Stimulated activated CD8-positive, alpha-beta memory T cell treated with anti-CD3 and anti-CD28 coated beads, Interleukin-7, amount 100 ng/mL, for 4 hours (primary cell): ENCODE measurements around the gene ITGA1.
"Not testable (repeated sequence)": the region's sequence is repeated elsewhere in the genome, so short reads cannot be mapped to it uniquely, and the experiment has no call there.

ENCODE experiments used
- DNase-seq, 2 donors: peaks; one replicate each; pipeline ENCODE4 v3.0.0-alpha.2; 2020; ENCODE audit warnings: low read depth in 2 of 2

ITGA1 gene

GRCh38 chr5:52956014-52956413 is 168.3 kb downstream of the ITGA1 start:
- DNase-seq, result no peak

- DNase-seq, result no peak
These were observed 169.4 kb downstream of the ITGA1 start for GRCh38 chr5:52956915-52957747.

GRCh38 chr5:52961274-52961681 is 173.6 kb downstream of the ITGA1 start:
- no peak for DNase-seq

GRCh38 chr5:52963636-52964035 is 175.9 kb downstream of the ITGA1 start:
- no peak for DNase-seq

- no peak for DNase-seq
These were observed 176.4 kb downstream of the ITGA1 start for GRCh38 chr5:52964138-52964537.

- not testable (repeated sequence) for DNase-seq
These were observed 188.4 kb downstream of the ITGA1 start for GRCh38 chr5:52976157-52976556.

GRCh38 chr5:52977264-52977897 is 189.7 kb downstream of the ITGA1 start:
- no peak for DNase-seq

GRCh38 chr5:52981507-52981906 is 193.8 kb downstream of the ITGA1 start:
- no peak for DNase-seq

- DNase-seq, result no peak
These were observed 196.3 kb downstream of the ITGA1 start for GRCh38 chr5:52983731-52984636.

- no peak for DNase-seq
These were observed 197.6 kb downstream of the ITGA1 start for GRCh38 chr5:52985306-52985705.

GRCh38 chr5:52987711-52988331 is 200.1 kb downstream of the ITGA1 start:
- DNase-seq, result no peak

GRCh38 chr5:52988335-52989024 is 200.8 kb downstream of the ITGA1 start:
- no peak for DNase-seq

GRCh38 chr5:52989025-52989780 is 201.5 kb downstream of the ITGA1 start, which contains the start of gene ITGA2:
Gene ITGA2 (plus strand): TSS chr5:52989352. CDS start chr5:52989469, 117 bp downstream.
- DNase-seq, result peak in 1 of 2 donors; percentile 3

- DNase-seq, result no peak
These were observed 202.2 kb downstream of the ITGA1 start for GRCh38 chr5:52989781-52990527.

- no peak for DNase-seq
These were observed 202.8 kb downstream of the ITGA1 start for GRCh38 chr5:52990528-52990925.

GRCh38 chr5:52993367-52993766 is 205.7 kb downstream of the ITGA1 start:
- DNase-seq, result no peak

GRCh38 chr5:52994266-52994665 is 206.6 kb downstream of the ITGA1 start:
- no peak for DNase-seq

GRCh38 chr5:52995095-52995494 is 207.4 kb downstream of the ITGA1 start:
- no peak for DNase-seq

GRCh38 chr5:52995914-52996313 is 208.2 kb downstream of the ITGA1 start:
- DNase-seq, result no peak

- DNase-seq, result no peak
These were observed 209.3 kb downstream of the ITGA1 start for GRCh38 chr5:52996979-52997378.
